HG03066 (cell line): Measurements from ENCODE around the gene DAPK1.
"Not testable (repeated sequence)": the region's sequence is repeated elsewhere in the genome, so short reads cannot be mapped to it uniquely, and the experiment has no call there.

Experiments used
- ATAC-seq: cut with Tn5 transposase; IDR thresholded peaks from one replicate; pipeline ENCODE4 v1.9.1; 2021; ENCODE audit warnings: low read depth; ENCODE audit not compliant: unreplicated experiment

Gene DAPK1

GRCh38 chr9:87722393-87723088 lies 224.9 kb downstream of the DAPK1 start:
- ATAC-seq = no peak

DNA sequence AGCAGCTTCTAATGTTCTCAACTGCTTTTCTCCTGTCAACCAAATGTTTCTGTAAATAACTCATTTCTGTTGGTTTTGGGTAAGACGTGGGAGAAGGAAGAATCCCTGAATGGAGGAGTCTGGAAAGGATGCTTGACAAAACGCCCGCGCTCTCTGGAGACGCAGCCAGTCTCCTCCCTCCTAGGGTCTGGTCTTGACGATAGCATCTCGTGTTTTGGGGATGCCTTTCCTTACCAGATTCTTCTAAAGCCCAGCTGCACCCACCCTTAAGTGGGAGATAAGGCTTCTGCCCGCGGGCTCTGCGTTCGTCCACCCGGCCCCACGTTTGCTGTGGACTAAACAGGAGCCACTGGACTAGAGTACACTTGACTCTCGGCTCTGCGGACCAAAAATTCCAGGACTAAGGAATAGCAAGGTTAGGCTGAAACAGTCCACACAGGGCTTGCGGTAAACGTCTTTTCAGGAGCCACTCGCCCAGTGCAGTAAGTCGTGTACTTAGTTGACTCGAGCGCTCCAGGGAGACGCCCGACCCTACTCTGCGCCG lies 227.8 kb downstream of the DAPK1 start:
- ATAC-seq = no peak

DNA sequence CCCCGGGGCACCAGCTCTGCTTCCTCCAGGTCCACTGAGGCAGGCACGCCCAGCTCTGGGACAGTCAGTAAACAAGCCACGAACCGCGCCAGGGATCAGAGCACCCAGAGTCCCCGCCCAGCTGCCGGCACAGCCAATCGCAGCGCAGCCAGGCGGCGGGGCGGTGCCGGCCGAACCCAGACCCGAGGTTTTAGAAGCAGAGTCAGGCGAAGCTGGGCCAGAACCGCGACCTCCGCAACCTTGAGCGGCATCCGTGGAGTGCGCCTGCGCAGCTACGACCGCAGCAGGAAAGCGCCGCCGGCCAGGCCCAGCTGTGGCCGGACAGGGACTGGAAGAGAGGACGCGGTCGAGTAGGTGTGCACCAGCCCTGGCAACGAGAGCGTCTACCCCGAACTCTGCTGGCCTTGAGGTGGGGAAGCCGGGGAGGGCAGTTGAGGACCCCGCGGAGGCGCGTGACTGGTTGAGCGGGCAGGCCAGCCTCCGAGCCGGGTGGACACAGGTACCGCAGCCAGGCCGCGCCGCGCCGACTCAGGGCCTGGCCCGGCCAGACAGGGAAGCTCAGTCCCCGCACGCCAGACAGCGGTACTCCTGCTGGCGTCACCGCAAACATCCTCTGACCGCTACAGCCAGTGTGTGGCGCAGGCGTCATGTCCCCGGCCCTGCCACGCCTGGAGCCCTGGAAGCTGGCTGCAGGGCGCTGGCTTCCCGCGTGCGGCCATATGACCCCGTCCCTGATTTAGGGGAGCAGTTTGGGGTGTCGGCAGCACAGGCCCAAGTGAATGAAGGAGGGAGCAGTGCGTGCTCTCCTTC lies 228.4 kb downstream of the DAPK1 start, which contains the start of gene CTSL:
CTSL (plus strand) TSS at position 220 of the 810 bp plus-strand sequence. CDS start 1,485 bp downstream, outside the sequence.
- no peak for ATAC-seq

GRCh38 chr9:87729246-87729645 lies 231.6 kb downstream of the DAPK1 start:
- ATAC-seq = no peak

- no peak for ATAC-seq
These were observed 233.7 kb downstream of the DAPK1 start for GRCh38 chr9:87731321-87731720.

- ATAC-seq = no peak
These were observed 234.7 kb downstream of the DAPK1 start for GRCh38 chr9:87732344-87732743.

DNA sequence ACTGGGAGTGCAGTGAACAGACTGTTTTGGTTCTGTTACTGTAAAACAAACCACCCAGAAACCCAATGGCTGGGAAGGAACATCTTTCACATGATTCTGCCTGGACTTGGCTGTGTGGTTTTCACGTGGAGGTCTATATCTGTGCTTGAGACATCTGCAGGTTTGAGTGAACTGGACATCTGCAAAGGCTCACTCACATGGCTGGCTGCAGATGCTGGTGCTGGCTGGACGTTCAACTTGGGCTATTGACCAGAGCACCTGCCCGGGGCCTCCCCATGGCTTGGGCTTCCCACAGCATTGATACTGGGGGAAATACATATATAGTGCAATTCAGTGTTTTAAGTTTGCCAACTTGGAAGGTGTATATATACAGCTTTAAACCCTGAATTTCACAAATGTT lies 235.1 kb downstream of the DAPK1 start:
- ATAC-seq = no peak

DNA sequence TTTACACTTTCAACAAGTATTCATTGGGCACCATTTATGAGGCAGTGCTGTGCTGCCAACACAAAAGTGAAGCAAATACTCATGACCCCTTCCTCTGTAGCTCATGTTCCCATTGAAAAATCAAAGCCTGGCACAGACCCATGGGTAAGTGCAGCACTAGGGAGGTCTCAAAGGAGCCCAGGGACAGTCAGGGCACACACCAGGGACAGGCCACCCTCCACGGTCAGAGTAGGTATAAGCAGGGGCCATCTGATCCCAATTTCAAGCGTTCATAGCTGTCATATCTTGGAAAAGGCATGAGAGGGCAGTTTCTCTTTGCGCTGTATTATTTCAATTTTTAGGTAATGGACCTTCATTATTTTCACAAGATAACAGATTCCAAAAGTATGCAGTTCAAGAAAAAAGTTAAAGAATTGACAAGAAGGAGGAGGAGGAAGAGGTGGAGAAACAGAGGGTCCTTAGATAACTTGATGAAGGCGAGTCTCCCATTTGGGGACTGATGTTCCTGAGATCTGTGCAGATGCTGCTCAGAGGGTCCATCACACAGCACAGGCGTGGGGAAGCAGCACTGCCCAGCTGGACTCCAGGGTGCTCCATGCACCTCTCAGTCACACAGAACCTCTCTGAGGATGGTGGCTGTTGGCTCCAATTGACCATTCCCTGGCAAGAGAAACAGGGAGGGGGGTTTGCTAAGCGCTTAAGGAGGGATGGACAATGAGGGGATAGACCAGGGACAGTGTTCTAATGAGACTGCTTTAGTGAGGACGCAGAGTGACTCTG lies 235.8 kb downstream of the DAPK1 start:
- ATAC-seq = no peak

DNA sequence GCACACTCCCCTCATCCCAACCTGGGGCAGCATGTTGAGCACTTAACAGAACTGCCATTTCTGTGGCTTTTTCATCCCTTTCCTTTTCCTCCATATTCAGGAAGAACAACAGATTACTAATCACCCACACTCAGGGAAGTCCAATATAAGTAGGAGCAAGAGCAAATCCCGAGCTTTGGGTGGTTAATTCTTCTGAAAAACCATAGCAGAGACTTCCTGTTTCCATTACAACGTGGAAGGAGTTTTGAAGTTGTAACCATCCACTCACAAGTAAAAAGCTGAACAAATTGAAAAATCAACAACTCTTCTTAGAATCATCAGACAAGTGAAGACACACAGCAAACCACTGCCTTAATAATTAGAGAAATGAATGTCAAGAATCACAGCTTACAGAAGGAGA lies 236.4 kb downstream of the DAPK1 start:
- ATAC-seq = no peak

DNA sequence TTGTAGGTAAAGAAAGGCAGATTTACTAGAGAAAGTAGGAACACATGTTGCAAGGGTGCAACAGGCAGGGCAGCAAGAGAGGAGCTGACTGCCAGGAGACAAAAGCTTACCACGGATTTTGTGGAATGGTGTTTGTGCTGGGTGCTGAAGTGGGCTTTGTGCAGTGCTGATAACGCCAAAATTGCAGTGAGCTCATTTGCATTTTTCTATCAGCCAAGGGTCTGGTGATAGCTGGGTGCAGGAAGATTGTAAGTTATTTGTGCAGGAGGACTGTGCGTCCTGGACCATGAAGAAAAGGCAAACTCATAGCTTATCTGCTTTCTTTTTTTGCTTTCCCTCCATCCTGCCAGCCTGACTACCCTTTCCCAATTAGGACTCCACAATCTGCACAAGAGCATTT lies 241.9 kb downstream of the DAPK1 start:
- no peak for ATAC-seq

- no peak for ATAC-seq
These were observed 242.5 kb downstream of the DAPK1 start for GRCh38 chr9:87740209-87740608.

DNA sequence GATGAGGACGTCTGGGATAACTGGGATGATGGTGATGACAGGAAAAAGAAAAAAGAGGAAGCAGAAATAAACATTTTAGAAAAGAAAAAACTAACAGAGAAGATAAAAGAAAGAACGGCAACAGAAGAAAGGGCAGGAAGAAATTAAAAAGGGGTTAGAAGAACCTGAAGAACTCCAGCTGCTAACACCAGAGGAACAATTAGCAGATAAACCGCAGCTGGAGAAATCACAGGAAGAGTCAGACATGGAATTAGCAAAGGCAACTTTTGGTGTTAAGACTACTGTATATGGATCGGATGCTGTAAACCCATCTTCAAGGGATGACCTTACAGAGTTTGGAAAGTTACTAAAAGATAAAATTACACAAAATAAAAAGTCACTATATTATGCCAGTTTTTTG lies 243.7 kb downstream of the DAPK1 start:
- ATAC-seq = no peak

GRCh38 chr9:87741891-87742290 lies 244.2 kb downstream of the DAPK1 start:
- no peak for ATAC-seq

DNA sequence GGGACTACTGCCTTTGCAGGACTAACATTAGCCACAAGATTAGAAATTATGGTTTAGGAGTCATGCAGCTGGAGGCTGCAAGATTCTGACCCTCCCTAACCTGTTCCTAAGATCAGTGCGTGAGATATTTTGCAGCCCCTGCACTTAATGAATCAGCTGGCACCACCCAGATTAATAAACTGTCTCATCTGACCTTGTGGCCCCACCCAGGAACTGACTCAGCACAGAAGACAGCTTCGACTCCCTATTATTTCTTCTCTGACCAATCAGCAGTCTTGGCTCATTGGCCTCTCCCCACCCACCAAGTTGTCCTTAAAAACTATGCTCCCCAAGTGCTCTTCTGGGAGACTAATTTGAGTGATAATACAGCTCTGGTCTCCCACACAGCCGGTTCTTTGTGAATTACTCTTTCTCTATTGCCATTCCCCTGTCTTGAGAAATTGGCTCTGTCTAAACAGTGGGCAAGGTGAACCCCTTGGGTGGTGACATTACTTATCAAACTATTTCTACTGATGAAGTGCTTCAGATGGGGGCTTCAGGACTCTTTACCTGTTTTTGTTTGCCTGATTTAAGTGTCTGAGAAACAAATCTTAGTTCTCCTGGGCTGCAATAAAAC lies 245.3 kb downstream of the DAPK1 start:
- no peak for ATAC-seq

- not testable (repeated sequence) for ATAC-seq
These were observed 246.6 kb downstream of the DAPK1 start for GRCh38 chr9:87744247-87744646.

- no peak for ATAC-seq
These were observed 248.5 kb downstream of the DAPK1 start for GRCh38 chr9:87746186-87746585.

- ATAC-seq = no peak
These were observed 251.2 kb downstream of the DAPK1 start for GRCh38 chr9:87748881-87749280.

- ATAC-seq = no peak
These were observed 251.8 kb downstream of the DAPK1 start for GRCh38 chr9:87749335-87750035.

DNA sequence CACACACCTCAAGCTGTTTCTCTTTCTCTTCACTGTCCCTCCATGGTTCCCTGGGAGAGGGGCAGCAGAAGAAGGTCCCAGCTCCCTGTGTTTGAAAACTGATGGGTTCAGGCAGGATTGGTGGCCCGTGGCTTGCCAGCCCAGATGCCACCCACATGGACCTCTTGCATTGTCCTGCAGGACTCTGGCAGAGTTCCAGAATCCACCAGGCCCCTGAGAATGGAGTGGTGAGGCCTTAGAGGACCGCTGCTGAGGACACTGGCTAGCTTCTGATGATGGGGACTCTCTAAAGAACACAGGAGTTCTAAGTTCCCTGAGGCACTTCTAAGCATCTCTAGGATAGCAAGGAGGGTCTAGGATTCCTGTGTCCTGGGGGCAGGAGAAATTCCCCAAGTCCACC lies 253.1 kb downstream of the DAPK1 start:
- ATAC-seq = no peak

DNA sequence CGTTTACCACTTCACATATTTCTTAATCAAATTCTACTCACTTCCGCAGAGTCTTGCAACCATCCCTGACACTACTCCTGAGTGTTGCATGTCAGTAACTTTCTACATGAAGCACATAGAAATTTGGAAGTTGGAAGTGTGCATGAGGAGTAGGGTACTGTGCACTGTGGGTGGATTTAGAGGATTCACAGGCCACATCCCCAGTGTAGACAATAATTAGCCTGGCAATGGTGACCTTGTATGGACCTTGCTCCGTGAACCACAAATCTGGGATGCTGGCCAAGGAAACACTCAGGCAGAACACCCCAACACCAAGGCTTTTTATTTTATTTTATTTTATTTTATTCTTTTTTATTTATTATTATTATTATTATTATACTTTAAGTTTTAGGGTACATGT lies 253.8 kb downstream of the DAPK1 start:
- ATAC-seq = no peak
